ENCODE measurements around the gene NPTX1. TPM values are rescaled to one million over a fixed set of nuclear protein-coding genes. Genes with fewer than 3 reads are reported as not detected.

Gene NPTX1
- total RNA-seq: under 0.01 TPM in 1 of 2 replicates, not detected in the other

DNA sequence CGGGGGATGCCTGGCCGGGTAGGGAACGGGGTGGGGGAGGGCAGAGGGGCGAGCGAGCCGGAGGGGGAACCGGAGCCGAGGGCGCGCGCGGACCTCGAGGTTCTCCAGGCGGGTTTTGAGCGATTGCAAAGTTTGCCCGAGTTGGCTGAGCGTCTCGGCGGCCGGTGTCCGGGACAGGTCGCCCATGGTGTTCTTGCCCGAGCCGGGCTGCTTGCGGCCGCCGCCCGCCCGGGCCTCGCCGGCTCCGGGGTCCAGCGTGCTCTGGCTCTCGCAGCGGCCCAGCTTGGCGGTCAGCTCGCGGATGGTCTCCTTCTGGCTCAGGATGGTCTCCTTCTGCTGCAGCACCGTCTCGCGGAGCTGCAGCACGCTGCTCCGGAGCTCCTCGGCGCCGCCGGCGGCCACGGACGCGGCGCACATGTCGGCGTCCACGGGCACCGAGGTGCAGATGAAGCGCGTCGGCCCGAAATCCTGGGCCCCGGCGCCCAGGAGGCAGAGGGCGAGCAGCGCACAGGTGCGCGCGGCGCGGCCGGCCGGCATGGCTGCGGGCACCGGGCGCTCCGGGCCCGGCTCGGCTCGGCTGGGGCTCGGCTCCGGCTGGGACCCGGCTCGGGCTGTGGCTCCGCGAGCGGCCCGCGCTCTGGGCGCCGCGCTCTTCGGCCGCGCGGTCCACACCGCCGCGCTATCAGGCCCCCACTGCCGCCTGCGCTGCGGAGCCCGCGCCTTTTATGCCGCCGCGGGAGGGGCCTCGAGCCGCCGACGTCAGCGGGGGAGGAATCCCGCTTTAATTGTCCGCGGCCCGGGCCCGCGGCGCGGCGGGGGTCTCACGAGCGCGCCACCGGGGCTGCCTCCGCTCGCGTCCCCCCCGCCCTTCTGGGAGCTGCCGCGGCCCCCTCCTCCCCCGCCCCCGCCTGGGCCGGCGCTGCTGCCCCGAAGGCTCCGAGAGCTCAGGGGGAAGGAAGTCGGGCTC lies at the start of gene NPTX1:
Gene NPTX1, minus strand, starts transcription at position 698 of the 967 bp plus-strand sequence. Its CDS starts 161 bp downstream, at position 537.

Other genes starting within 250 kb of the NPTX1 start
- 56.3 and 57.3 TPM in 2 replicates for gene RNF213, start 215.8 kb downstream of the NPTX1 start, total RNA-seq
- gene ENDOV, start 61.4 kb downstream of the NPTX1 start, total RNA-seq: 22.7 and 28.1 TPM in 2 replicates
- 16.9 and 18.0 TPM in 2 replicates for gene RPTOR, start 68.2 kb upstream of the NPTX1 start, total RNA-seq